ENCODE data around the gene OR5K2.

DNA sequence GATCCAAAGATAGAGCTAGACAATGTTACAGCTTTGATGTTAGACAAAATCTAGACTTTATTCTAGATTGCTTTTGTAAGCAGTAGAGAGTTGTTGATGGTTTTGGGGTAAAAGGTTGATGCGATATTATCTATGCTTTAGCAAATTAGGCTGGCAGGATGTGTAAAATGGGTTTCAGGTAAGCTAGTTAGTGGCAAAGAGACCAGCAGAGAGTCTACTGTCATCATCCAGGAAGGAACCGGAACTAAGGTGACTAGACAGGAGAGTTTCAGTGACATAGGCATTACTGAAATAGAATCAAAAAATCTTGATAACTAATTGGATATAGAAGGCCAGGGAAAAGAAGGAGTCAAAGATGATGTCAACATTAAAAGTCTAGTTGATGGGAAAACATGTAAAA is 11.1 kb downstream of the OR5K2 start:
- TF ChIP-seq, protein P1, sequence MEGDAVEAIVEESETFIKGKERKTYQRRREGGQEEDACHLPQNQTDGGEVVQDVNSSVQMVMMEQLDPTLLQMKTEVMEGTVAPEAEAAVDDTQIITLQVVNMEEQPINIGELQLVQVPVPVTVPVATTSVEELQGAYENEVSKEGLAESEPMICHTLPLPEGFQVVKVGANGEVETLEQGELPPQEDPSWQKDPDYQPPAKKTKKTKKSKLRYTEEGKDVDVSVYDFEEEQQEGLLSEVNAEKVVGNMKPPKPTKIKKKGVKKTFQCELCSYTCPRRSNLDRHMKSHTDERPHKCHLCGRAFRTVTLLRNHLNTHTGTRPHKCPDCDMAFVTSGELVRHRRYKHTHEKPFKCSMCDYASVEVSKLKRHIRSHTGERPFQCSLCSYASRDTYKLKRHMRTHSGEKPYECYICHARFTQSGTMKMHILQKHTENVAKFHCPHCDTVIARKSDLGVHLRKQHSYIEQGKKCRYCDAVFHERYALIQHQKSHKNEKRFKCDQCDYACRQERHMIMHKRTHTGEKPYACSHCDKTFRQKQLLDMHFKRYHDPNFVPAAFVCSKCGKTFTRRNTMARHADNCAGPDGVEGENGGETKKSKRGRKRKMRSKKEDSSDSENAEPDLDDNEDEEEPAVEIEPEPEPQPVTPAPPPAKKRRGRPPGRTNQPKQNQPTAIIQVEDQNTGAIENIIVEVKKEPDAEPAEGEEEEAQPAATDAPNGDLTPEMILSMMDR (IDR thresholded peaks at IDR 0.05; ENCODE audit: poor library complexity, severe bottlenecking) = no peak
- TF ChIP-seq RAD21 (conservative IDR thresholded peaks at IDR 0.05) (no peak), TAF1 (IDR thresholded peaks at IDR 0.05; ENCODE audit: low read depth) (no peak), POLR2AphosphoS5 (IDR thresholded peaks at IDR 0.05) (no peak), EZH2 (IDR thresholded peaks at IDR 0.05; ENCODE audit: borderline replicate concordance, insufficient read depth, low read length, poor library complexity, severe bottlenecking) (no peak), MXI1 (conservative IDR thresholded peaks at IDR 0.05; ENCODE audit: poor library complexity, severe bottlenecking) (no peak), EP300 (conservative IDR thresholded peaks at IDR 0.05; ENCODE audit: poor library complexity, severe bottlenecking) (no peak), SMC3 (conservative IDR thresholded peaks at IDR 0.05; ENCODE audit: poor library complexity) (no peak)
- TF ChIP-seq, protein P2, sequence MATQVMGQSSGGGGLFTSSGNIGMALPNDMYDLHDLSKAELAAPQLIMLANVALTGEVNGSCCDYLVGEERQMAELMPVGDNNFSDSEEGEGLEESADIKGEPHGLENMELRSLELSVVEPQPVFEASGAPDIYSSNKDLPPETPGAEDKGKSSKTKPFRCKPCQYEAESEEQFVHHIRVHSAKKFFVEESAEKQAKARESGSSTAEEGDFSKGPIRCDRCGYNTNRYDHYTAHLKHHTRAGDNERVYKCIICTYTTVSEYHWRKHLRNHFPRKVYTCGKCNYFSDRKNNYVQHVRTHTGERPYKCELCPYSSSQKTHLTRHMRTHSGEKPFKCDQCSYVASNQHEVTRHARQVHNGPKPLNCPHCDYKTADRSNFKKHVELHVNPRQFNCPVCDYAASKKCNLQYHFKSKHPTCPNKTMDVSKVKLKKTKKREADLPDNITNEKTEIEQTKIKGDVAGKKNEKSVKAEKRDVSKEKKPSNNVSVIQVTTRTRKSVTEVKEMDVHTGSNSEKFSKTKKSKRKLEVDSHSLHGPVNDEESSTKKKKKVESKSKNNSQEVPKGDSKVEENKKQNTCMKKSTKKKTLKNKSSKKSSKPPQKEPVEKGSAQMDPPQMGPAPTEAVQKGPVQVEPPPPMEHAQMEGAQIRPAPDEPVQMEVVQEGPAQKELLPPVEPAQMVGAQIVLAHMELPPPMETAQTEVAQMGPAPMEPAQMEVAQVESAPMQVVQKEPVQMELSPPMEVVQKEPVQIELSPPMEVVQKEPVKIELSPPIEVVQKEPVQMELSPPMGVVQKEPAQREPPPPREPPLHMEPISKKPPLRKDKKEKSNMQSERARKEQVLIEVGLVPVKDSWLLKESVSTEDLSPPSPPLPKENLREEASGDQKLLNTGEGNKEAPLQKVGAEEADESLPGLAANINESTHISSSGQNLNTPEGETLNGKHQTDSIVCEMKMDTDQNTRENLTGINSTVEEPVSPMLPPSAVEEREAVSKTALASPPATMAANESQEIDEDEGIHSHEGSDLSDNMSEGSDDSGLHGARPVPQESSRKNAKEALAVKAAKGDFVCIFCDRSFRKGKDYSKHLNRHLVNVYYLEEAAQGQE (IDR thresholded peaks at IDR 0.05; ENCODE audit: borderline replicate concordance) = no peak
